HG03159 (cell line): Measurements from ENCODE around the gene ATG5.
A peak's percentile ranks its signal among the peaks of the same experiment; 100 is the strongest.
"Not testable (repeated sequence)": the region's sequence is repeated elsewhere in the genome, so short reads cannot be mapped to it uniquely, and the experiment has no call there.

Source experiments
- ATAC-seq: cut with Tn5 transposase; IDR thresholded peaks from one replicate; pipeline ENCODE4 v1.9.1; 2021; ENCODE audit warnings: mild to moderate bottlenecking, moderate library complexity; ENCODE audit not compliant: unreplicated experiment

ATG5 gene

DNA sequence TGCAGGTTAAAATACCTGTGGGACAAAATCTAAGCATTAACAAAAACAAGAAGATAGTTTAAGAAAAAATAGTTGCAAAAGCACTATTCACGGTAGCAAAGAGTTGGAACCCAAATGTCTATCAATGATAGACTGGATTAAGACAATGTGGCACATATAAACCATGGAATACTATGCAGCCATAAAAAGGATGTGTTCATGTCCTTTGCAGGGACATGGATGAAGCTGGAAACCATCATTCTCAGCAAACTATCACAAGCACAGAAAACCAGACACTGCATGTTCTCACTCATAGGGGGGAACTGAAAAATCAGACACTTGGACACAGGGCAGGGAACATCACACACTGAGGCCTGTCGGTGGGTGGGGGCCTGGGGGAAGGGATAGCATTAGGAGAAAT lies 65.8 kb downstream of the ATG5 start:
- ATAC-seq, result not testable (repeated sequence)

DNA sequence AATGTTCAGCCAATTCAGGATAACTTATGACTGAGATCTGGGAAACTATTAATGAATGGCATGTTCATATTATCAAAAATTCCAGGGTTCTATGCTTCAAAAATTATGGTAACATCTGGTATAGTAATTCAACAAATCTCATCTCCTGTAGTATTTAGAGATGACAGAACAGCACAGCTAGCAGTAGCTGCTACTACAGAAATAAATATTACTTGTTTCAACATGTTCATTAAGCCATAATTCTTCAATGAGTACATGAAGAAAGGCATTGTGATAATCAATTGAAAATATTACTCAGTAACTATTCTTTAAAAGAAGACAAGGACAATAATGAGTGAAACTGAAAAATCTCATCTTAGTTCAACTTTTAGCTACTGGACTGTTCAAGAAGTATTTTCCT lies 66.8 kb downstream of the ATG5 start:
- ATAC-seq, result no peak

DNA sequence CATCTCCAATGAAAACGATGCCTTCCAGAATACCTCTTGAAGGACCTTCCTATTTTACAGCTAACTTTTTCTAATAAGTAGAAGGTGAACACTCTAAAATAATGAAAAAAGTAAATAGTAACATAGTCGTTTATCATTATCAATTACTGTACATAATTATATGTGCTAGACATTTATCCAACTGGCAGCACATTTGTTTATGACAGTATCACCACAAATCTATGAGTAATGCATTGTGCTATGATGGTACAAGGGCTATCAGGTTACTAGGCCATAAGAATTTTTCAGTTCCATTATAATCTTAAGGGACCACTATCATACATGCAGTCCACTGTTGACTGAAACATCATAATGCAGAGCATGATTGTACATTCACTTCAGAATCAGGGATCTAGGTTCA lies 68.4 kb downstream of the ATG5 start:
- no peak for ATAC-seq

DNA sequence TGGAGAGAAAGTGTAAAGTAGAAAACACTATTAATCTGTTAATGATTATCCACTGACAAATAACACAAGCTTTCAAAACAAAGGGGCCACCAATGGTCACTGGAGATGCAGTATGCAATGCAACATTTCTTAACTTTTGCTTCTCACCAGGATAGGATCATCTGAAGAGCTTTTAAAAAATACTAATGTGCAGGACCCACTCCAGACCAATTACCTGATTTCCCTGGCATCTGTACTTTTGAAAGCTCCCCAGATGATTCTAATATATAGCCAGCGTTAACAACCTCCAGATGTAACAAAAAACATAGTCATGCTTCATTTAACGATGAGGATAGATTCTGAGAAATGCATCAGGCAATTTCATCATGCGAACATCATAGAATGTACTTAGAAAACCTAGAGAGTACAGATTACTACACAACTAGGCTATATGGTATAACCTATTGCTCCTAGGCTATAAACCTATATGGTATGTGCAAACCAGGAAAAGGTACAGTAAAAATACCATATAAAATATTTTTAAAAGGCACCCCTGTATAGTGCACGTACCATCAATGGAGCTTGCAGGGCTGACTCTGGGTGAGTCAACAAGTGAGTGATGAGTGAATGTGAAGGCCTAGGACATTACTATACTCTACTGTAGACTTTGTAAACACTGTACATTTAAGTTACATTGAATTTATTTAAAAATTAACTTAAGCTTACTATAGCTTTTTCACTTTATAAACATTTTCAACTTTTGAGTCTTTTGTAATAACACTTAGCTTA lies 69.2 kb downstream of the ATG5 start:
- ATAC-seq, result no peak

DNA sequence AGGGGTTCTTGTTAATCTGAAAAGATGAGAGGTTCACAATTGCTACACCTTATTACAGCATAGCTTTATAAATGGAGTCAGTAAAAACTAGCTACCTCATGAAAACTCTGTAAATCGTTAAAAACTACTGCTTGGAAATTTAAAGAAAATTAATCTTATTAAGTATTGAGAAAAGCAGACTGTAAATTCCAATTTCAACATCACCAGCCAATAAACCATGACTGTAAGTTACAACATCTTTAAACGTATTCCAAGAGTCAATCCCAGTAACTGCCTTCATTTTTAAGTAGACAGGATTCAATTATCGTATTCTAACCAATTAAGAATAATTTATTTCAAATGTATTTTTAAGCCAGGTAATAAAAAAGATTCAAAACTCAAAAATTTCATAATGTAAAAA lies 70.3 kb downstream of the ATG5 start:
- ATAC-seq, result no peak

DNA sequence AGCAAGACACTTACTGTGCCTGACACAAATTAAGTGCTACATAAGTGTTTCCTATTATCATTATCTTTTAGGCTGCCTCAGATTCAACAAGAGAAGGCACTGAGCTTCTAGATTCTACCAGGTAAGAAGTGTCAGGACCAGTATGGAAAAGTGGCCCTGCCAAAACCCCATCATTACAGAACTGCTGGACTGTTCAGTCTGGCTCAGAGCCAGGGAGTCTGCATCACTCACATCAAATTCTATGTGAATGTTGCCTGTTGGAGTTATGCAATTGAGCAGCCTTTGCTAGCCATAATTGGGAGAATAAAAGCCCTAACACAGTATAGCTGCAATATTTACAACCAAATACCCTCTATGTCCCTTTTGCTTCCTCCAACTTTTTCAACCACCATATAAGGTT lies 70.9 kb downstream of the ATG5 start:
- ATAC-seq, result no peak

DNA sequence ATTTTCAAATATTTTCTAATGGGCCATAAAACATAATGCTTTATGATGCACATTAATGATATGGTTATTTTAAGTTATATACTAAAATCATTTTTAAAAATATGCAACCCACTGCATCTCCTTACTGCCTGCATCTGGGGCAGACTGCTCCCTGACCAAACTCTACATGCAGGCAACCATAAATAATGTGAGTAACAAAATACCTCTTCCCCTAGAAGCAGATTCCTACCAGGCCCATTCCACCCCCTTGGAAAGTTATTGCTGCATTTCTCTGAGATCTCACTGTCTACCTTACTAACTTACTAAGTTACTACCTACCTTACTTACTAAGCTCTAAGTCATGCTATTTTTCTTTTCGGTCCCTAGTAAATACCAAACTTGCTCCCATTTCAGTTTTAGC lies 71.8 kb downstream of the ATG5 start:
- no peak for ATAC-seq

DNA sequence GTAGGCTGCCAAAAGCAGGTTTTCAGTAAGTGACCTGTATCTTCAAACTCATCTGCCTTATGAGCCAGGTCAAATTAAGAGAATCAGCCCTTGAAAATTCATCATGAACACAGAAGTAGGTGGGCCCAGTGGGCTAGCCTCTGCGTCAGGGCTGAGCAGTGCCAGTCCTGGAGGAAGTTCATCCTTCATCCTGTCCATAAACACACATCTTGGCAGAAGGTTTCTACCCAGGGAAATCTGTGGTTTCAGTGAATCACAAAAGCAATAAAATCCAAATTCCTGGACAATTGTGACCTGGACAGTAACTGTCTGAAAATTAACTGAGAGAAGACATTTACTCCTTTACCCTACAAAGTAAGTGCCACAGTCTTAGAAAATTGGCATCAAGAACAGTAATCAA lies 72.4 kb downstream of the ATG5 start:
- no peak for ATAC-seq

DNA sequence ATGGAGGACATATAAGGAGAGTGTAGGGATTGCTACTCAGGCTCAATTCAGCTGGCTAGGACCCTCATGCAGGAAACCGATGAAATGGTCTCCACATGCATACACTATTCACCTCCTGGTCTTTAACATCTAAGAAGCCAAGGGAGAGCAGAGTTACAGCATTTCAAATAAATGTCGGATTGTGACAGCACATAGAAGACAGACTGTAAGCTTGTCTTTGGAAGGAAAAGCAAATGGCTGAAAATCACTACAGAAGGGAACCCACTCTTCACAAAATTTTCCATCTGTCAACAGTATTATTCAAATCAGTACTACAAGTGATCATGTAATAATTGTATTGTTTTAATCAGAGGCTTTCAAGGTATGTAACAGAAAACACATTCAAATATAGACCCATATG lies 72.9 kb downstream of the ATG5 start:
- ATAC-seq, result no peak

DNA sequence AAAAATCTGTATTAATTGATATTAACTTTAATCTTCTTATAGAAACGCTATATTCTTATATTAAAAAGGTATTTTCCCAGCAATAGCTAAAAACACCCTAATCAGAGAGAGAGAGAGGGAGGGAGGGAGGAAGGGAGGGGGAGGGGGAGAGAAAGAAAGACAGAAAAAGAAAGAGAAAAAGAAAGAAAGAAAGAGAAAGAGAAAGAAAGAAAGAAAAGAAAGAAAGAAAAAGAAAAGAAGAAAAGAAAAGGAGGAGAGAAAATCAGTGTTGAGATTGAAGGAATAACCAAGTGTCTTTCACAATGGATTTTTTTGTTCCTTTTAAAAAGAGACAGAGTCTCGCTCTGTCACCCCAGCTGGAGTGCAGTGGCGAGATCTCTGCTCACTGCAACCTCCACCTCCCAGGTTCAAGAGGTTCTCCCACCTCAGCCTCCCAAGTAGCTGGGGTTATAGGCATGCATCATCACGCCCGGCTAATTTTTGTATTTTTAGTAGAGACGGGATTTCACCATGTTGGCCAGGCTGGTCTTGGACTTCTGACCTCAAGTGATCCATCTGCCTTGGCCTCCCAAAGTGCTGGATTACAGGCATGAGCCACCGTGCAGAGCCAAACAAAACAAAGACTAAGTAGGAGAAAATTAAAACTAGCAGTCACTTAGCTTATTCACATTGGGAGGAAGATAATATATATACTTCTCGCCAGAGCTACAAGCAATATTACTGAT lies 73.9 kb downstream of the ATG5 start:
- ATAC-seq, result not testable (repeated sequence)

DNA sequence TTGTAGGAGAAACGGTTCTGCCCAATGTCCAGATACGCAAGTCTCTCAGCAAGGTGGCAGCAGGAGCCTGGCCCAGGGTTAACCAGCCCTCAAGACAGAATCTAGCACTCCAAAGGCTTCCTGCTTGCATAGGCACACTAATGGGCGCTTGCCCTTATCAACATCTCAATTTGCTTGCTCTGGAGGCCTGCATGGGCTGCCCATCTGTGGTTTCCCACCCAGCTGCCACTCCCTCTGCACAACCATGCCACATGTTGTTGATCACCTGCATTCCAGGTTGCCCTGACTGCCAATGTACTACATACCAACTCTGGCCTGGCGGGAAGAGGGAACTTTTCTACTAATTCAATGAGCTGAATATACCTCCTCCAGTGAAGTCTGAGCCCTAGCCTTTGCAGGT lies 74.6 kb downstream of the ATG5 start:
- ATAC-seq, result no peak

DNA sequence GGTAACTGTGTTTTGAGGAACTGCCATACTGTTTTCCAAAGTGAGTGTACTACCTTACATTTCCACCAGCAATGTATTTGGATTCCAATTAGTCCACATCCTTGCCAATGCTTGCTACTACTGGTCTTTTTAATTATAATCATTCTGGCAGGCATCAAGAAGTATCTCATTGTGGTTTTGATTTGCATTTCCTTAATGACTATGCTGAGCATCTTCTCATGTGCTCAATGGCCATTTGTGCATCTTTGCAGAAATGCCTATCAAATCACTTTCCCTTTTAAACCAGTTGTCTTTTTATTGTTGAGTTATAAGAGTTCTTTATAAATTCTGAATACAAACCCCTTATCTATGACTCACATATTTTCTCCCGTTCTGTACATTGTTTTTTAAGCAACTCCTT lies 75.9 kb downstream of the ATG5 start:
- no peak for ATAC-seq

DNA sequence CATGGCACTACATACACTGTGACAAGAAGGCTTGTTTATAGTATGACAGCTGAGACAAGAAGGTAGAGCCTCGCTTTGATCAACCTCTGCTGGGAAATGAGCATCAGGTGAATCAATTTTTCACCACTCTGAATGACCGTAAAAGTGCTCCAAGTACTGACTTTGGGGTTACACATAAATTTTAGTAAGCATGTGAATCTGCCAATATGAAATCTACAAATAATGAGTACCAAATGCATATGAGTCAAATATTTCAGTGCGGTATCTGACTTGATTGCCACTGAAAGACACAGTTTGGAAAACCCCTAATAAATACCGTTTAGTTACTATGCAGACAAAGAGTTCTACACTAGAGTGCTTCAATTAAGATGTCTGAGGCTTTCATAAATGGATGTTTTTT lies 77.8 kb downstream of the ATG5 start:
- peak; percentile 37 for ATAC-seq

DNA sequence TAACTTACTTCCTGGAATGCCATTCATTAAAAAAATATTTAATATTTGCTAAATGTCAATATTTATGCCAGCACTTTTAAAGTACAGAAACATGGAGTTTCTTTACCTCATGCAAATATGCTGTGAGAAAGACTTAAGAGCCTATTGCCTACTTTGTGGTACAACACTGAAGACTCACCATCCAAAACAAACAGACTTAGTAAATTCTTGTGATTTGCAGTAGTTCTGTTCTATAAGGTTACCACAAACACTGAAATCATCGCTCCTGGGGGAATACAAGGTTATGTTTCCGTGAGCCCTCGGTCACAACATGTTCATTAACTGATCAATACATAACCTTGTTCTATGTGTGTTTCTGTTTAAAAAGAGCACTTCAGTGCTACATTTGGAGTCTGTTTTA lies 78.3 kb downstream of the ATG5 start:
- ATAC-seq, result peak; percentile 37

DNA sequence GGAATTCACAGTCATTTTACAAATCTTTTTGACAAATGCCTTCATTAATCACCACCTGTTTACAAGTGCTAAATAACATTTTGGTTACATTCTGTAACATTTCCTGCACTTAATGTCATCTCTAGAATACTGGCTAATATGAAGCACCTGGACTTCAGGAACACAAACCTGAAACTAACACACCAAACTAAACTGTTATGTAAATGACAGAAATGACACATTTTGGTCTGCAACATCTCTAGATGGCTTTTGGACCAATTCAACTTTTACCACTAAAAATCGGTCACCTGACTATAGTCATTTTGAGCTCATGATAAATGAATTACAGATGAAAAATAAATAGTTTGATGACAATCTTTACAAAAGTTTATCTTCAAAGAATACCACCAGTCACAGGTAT lies 80.6 kb downstream of the ATG5 start:
- no peak for ATAC-seq

DNA sequence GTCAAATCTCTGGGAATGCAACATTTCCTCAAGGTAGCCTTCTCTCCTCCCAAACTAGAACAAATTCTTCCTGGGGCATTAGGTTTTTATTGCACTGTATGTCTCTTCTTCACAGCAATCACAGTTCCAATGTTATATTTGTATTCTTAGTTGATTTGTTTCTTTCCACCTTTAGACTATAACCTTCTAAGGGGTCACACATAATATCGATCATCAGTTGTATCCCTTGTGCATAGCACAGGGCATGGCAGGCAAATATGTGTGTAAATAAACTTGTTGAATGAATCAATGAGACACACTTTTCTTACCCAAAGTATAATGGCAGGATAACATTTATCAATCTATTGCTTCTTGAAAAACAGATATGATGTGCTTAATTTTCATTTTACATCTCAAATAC lies 81.0 kb downstream of the ATG5 start:
- ATAC-seq, result no peak

DNA sequence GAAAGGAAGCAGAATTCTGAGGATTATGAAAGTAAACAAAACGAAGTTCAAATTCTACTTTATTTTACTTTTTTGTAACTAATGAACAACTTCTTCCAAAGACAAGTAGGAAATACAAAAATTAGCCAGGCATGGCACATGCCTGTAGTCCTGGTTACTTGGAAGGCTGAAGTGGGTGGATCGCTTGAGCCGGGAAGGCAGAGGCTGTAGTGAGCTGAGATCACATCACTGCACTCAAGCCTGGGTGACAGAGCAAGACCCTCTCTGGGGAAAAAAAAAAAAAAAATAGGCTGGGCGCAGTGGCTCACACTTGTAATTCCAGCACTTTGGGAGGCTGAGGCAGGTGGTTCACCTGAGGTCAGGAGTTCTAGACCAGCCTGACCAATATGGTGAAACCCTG lies 82.3 kb downstream of the ATG5 start:
- no peak for ATAC-seq

DNA sequence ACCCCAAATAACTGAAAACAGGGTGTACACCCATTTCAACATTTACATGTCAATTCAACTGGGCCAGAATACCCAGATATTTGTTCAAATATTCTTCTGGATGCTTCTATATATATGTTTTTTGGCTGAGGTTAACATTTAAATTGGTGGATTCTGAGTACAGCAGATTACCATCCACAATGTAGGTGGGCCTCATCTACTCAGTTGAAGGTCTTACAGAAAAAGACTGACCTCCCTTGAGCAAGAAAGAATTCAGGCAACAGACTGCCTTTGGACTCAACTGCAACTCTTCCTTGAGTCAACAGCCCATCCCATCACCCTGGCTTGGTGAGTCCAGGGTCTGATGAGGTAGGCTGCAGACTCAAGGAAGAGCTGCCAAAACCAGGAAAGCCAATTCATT lies 84.1 kb downstream of the ATG5 start:
- ATAC-seq, result no peak

DNA sequence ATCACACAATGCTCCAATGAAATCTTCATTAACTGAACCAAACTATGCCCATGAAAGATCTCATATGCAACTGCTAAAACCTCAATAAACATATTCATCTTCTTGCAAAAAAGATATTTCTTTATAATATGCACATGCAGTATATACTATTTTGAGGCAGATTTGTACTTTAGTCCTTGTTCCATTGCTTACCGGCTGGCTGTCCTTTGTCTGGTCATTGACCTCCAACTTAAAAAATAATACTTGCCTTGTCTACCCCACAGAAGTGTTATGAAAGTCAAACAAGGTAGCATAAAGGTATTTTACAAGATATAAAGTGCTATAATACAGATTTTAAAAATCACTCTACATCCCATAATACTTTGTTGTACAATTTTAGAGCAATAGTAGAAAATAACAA lies 88.3 kb downstream of the ATG5 start:
- ATAC-seq, result no peak

DNA sequence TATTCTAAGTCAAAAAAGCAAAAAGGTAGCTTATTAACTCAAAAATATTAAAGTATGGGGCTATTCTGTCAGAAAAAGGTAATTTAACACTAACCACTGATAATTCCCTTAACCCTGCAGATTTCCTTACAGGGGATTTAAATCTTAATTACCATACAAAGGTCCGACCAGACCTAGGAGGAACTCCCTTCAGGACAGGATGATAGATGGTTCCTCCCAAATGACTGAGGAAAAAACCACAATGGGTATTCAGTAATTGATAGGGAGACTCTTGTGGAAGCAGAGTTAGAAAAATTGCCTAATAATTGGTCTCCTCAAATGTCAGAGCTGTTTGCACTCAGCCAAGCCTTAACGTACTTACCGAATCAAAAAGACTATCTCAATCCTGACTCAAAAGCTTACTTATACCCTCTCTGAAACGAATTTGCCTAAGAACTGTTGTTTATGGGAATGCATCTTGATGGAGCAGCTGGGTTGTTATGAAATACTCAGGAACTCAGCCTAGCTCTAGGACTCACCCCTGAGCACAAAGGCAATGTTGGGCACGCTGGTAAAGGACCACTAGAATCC lies 95.6 kb downstream of the ATG5 start:
- ATAC-seq, result not testable (repeated sequence)

DNA sequence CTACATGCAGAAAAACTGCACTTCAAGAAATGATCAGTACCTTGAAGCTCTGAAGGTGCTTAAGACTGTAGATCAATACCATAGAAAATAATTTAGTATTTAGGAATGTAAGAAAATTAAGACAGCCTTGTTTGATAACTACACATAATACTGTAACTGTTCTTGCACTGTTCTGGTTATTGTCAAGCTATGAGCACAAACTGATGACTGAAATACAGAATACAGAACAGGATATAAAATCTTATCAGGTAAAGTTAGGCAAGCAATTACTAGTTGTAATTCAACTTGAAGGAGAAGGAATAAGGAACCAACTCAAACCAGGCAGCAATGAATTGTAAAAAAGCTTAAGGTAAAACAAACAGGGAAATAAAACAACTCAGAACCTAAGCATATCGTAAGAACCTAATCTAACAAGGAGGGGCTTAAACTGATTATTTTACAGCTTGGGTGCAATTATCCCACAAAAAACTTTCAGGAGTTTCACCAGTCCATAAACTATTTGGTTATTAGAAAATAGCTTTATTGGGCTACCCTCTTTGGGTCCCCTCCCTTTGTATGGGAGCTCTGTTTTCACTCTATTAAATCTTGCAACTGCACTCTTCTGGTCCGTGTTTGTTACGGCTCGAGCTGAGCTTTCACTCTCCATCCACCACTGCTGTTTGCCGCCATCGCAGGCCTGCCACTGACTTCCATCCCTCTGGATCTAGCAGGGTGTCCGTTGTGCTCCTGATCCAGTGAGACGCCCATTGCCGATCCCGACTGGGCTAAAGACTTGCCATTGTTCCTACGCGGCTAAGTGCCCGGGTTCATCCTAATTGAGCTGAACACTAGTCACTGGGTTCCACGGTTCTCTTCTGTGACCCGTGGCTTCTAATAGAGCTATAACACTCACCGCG lies 97.7 kb downstream of the ATG5 start:
- no peak for ATAC-seq
